GM23248 (cell line): Measurements from ENCODE around the gene MECP2. TPM values are rescaled to one million over a fixed set of nuclear protein-coding genes. Genes with fewer than 3 reads are reported as not detected.
"Not testable (repeated sequence)": the region's sequence is repeated elsewhere in the genome, so short reads cannot be mapped to it uniquely, and the experiment has no call there.

Source experiments
- DNase-seq: peaks from one replicate; pipeline ENCODE4 v3.0.0-alpha.2; 2015
- H2AFZ ChIP-seq: fragments of 200-600 bp; sonication (generic); 2 replicates; pipeline ENCODE4 v1.6.1; 2016; ENCODE audit warnings: antibody characterized with exemption
- H3F3A ChIP-seq: fragments of 200-600 bp; sonication (generic); 2 replicates; pipeline ENCODE4 v1.6.1; 2016; ENCODE audit warnings: mild to moderate bottlenecking, antibody characterized with exemption, mixed run types; ENCODE audit not compliant: insufficient read depth
- H3K27ac ChIP-seq: fragments of 200-600 bp; sonication (generic); 2 replicates; pipeline ENCODE4 v1.5.1; 2016; ENCODE audit warnings: mild to moderate bottlenecking
- H3K27me3 ChIP-seq: fragments of 200-600 bp; sonication (generic); replicated peaks from 2 replicates; pipeline ENCODE4 v1.6.1; 2016; ENCODE audit warnings: mild to moderate bottlenecking; ENCODE audit not compliant: insufficient read depth
- H3K36me3 ChIP-seq: fragments of 200-600 bp; sonication (generic); 2 replicates; pipeline ENCODE4 v1.6.1; 2016; ENCODE audit warnings: low read depth, mild to moderate bottlenecking
- H3K4me1 ChIP-seq: fragments of 200-600 bp; sonication (generic); 2 replicates; pipeline ENCODE4 v1.6.1; 2016; ENCODE audit warnings: mild to moderate bottlenecking; ENCODE audit not compliant: insufficient read depth
- H3K4me2 ChIP-seq: fragments of 200-600 bp; sonication (generic); one replicate; pipeline ENCODE4 v1.6.1; 2016; ENCODE audit warnings: mild to moderate bottlenecking; ENCODE audit not compliant: unreplicated experiment
- H3K4me3 ChIP-seq: fragments of 200-600 bp; sonication (generic); 2 replicates; pipeline ENCODE4 v1.5.1; 2016; ENCODE audit warnings: mild to moderate bottlenecking
- H3K79me2 ChIP-seq: fragments of 200-600 bp; sonication (generic); 2 replicates; pipeline ENCODE4 v1.6.1; 2016; ENCODE audit warnings: mild to moderate bottlenecking; ENCODE audit not compliant: insufficient read depth
- H3K9ac ChIP-seq: fragments of 200-600 bp; sonication (generic); 2 replicates; pipeline ENCODE4 v1.6.1; 2016; ENCODE audit warnings: mild to moderate bottlenecking
- H3K9me2 ChIP-seq: fragments of 200-600 bp; sonication (generic); 2 replicates; pipeline ENCODE4 v1.6.1; 2016; ENCODE audit warnings: mixed run types, mild to moderate bottlenecking, moderate library complexity; ENCODE audit not compliant: insufficient read depth
- H3K9me3 ChIP-seq: fragments of 200-600 bp; sonication (generic); one replicate; pipeline ENCODE4 v1.6.1; 2017; ENCODE audit warnings: low read depth
- H4K20me1 ChIP-seq: fragments of 200-600 bp; sonication (generic); 2 replicates; pipeline ENCODE4 v1.6.0; 2016; ENCODE audit not compliant: insufficient read depth
- EZH2 ChIP-seq: fragments of 200-600 bp; sonication (generic); IDR thresholded peaks from 2 replicates; pipeline ENCODE4 v1.6.1; 2018; ENCODE audit warnings: antibody characterized with exemption, mild to moderate bottlenecking; ENCODE audit not compliant: insufficient read depth, poor library complexity, severe bottlenecking
- EZH2phosphoT487 ChIP-seq: fragments of 200-600 bp; sonication (generic); IDR thresholded peaks from 2 replicates; pipeline ENCODE4 v1.6.1; 2018; ENCODE audit warnings: antibody characterized with exemption, moderate library complexity, mild to moderate bottlenecking, low read depth; ENCODE audit not compliant: insufficient read depth
- WGBS, 2 experiments: methylation state at CpG; one replicate each; pipeline ENCODE4 v1.1.6; 2015 to 2017; ENCODE audit warnings: low lambda C conversion rate in 2 of 2, low coverage in 1 of 2; ENCODE audit errors: missing lambda C conversion rate in 2 of 2; 5-methylcytosine and 5-hydroxymethylcytosine counted together
- in situ Hi-C: fragments of 300-500 bp; cut with MboI; formaldehyde crosslinking; loops from 2 replicates; pipeline ENCODE4 v1.15.0; 2020
- polyA plus RNA-seq: library from polyadenylated mRNA; unstranded; fragments of >200 nt; fragmentation: Nextera tagmentation; extraction: Ambion mirVana; gene quantifications from 2 replicates; pipeline ENCODE4 v1.2.1, GENCODE V29; 2016
- total RNA-seq: library from RNA; depleted of rRNA; stranded (reverse); fragments of >200 nt; shearing (Covaris generic); gene quantifications from 2 replicates; pipeline ENCODE4 v1.2.3, GENCODE V29; 2014

Gene MECP2
- total and polyA plus RNA-seq, 2 experiments from 2014 or later, result 10.3 to 16.5 TPM

DNA sequence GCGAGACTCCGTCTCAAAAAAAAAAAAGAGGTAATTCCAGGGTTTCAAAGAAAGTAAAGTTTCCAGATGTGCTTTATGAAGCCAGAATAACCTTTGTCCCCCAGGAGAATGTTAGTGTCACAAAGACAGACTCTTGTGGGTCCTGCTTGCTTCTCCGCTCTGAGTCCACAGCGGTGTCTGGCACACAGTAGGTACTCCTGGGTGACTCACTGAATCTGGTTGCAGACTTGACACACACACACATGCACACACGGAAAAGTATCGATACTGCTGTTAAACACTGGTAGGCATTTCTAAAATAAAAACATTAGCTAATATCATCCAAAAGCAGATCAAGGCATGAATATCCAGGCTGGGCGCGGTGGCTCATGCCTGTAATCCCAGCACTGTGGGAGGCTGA lies 102.0 kb downstream of the MECP2 start:
- Histone ChIP-seq H3K9ac (no peak overlapping the region), H3K9me2 (no peaks in the 10 kb centered on the region), H3K27ac (no peak overlapping the region), H3K4me2 (no peak overlapping the region), H3K9me3 (no peaks in the 10 kb centered on the region), H3K27me3 (no peaks in the 10 kb centered on the region), H4K20me1 (no peaks in the 10 kb centered on the region), H3K4me1 (no peaks in the 10 kb centered on the region), H3F3A (no peaks in the 10 kb centered on the region), H3K79me2 (no peaks in the 10 kb centered on the region), H3K36me3 (no peaks in the 10 kb centered on the region), H3K4me3 (no peak overlapping the region), H2AFZ (no peak overlapping the region)
- DNase-seq, result no peak
- 95 to 100% methylated on average over 6 to 8 of the region's 8 CpGs for WGBS, 2 experiments
- no peak for TF ChIP-seq EZH2phosphoT487
- no peak for TF ChIP-seq EZH2
- in situ Hi-C loops, result no loop called here

DNA sequence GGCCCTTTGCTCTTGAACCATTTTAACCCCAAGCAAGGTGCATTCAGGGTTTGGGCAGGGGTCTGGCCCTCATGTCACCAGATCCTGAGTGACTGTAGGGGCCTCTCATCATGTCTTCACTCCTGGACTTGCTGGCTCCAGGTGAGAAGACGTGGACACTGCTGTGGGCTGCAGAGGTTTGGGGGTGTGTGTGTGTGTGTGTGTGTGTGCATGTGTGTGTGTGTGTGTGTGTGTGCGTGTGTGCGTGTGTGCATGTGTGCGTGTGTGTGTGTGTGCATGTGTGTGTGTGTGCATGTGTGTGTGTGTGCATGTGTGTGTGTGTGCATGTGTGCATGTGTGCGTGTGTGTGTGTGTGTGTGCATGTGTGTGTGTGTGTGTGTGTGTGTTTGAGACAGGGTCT lies 103.1 kb downstream of the MECP2 start:
- 80% methylated on average over 1 of the region's 5 CpGs; no CpG with 5 or more reads in 1 of the 2 experiments for WGBS, 2 experiments
- H3K27ac ChIP-seq, H3K4me3 ChIP-seq, H3K27me3 ChIP-seq, H3K9me2 ChIP-seq, H3K79me2 ChIP-seq, H3K9ac ChIP-seq, H2AFZ ChIP-seq, H3K9me3 ChIP-seq, H3K4me2 ChIP-seq, DNase-seq, in situ Hi-C loops, H4K20me1 ChIP-seq, H3F3A ChIP-seq, H3K4me1 ChIP-seq, H3K36me3 ChIP-seq: not testable (repeated sequence)

DNA sequence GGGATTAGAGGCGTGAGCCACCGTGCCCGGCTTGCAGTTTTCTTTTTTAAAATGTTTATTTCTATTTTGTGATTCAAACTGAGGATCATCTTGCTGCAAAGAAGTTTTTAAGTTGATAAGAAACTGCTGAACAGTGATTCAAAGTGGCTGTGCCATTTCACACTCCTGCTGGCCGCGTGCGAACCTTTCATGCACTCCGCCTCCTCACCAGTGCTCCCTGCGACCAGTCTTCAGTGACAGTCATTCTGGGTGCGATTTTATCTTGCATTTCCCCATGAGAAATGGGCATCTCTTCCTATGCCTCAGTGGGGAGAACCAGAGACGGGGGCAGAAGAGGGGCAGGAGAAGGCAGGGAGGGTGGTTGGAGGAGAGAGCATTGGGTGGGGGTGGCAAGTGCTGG lies 103.5 kb downstream of the MECP2 start:
- Histone ChIP-seq H3K9me3 (no peaks in the 10 kb centered on the region), H3F3A (no peaks in the 10 kb centered on the region), H4K20me1 (no peaks in the 10 kb centered on the region), H2AFZ (no peak overlapping the region), H3K27me3 (no peaks in the 10 kb centered on the region), H3K36me3 (no peaks in the 10 kb centered on the region), H3K4me1 (no peaks in the 10 kb centered on the region), H3K4me3 (no peak overlapping the region), H3K27ac (no peak overlapping the region), H3K79me2 (no peaks in the 10 kb centered on the region), H3K9me2 (no peaks in the 10 kb centered on the region), H3K9ac (no peak overlapping the region), H3K4me2 (no peak overlapping the region)
- in situ Hi-C loops, result no loop called here
- TF ChIP-seq EZH2phosphoT487, result no peak
- TF ChIP-seq EZH2, result no peak
- 87% methylated on average over 9 to 10 of the region's 10 CpGs for WGBS, 2 experiments
- no peak for DNase-seq

DNA sequence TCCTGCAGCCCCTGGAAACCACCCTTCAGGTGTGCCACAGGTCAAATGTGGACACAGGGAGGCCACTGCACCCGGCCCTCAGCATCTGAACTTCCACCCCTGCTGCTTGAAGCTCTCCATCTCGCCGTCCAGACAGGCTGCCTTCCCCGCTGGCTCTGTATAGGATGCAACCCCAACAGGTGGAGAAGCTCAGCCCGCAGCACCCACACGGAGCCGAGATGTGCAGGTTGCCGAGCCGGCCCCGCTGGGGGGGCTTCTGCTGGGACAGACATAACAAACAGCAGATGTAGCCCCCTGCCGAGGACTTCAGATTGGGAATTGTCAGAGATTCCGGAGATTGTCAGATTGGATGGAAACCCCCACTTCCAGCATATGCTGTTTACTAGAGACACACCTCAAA lies 104.4 kb downstream of the MECP2 start:
- Histone ChIP-seq H3K4me1 (no peaks in the 10 kb centered on the region), H3K4me2 (no peak overlapping the region), H3K4me3 (no peak overlapping the region), H3K9me2 (no peaks in the 10 kb centered on the region), H2AFZ (no peak overlapping the region), H3F3A (no peaks in the 10 kb centered on the region), H4K20me1 (no peaks in the 10 kb centered on the region), H3K79me2 (no peaks in the 10 kb centered on the region), H3K36me3 (no peaks in the 10 kb centered on the region), H3K9me3 (no peaks in the 10 kb centered on the region), H3K27me3 (no peaks in the 10 kb centered on the region), H3K27ac (no peak overlapping the region), H3K9ac (no peak overlapping the region)
- in situ Hi-C loops, result no loop called here
- WGBS, 2 experiments, result 40 to 71% methylated on average over 1 to 12 of the region's 12 CpGs
- TF ChIP-seq EZH2 (no peak), EZH2phosphoT487 (no peak)
- no peak for DNase-seq

DNA sequence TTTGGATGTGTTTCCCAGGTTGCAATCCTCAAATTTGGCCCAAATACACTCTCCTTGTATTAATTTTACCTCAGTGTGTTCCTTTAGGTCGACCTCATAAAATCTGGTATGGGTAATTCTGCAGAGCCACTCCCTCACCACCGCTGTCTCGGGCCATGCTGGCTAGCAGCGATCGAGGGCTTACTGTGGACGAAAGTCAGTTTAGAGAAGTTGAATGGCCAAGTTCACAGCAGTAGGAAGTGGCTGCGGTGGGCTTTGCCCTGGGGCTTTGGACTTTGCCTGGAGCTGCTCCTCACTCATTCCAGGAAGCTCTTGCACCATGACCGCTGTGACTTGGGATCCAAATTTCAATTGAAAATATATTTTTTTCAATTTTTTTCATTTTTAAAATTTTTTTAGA lies 105.3 kb downstream of the MECP2 start:
- Histone ChIP-seq H3K4me2 (no peak overlapping the region), H3K9me2 (no peaks in the 10 kb centered on the region), H3K79me2 (no peaks in the 10 kb centered on the region), H3K9me3 (no peaks in the 10 kb centered on the region), H3K4me1 (no peaks in the 10 kb centered on the region), H2AFZ (no peak overlapping the region), H3K36me3 (no peaks in the 10 kb centered on the region), H4K20me1 (no peaks in the 10 kb centered on the region), H3K9ac (no peak overlapping the region), H3K27ac (no peak overlapping the region), H3K4me3 (no peak overlapping the region), H3K27me3 (no peaks in the 10 kb centered on the region), H3F3A (no peaks in the 10 kb centered on the region)
- WGBS, 2 experiments, result 88 to 95% methylated on average over 7 to 8 of the region's 8 CpGs
- DNase-seq, result no peak
- TF ChIP-seq EZH2phosphoT487 (no peak), EZH2 (no peak)
- in situ Hi-C loops, result no loop called here
